Stimulated activated naive CD8-positive, alpha-beta T cell treated with anti-CD3 and anti-CD28 coated beads, Interleukin-15, Interleukin-2, amounts not matched to agents 100 U/mL and 50 U/mL, for 24 hours (primary cell): ENCODE results near the gene ADGRE2.
"Not testable (repeated sequence)": the region's sequence is repeated elsewhere in the genome, so short reads cannot be mapped to it uniquely, and the experiment has no call there.

Source experiments
- ATAC-seq: fragments of 150-1000 bp; cut with Tn5 transposase; one replicate; pipeline ENCODE4 v1.10.0; 2021
- DNase-seq: peaks from one replicate; pipeline ENCODE4 v3.0.0; 2021

The ADGRE2 gene

DNA sequence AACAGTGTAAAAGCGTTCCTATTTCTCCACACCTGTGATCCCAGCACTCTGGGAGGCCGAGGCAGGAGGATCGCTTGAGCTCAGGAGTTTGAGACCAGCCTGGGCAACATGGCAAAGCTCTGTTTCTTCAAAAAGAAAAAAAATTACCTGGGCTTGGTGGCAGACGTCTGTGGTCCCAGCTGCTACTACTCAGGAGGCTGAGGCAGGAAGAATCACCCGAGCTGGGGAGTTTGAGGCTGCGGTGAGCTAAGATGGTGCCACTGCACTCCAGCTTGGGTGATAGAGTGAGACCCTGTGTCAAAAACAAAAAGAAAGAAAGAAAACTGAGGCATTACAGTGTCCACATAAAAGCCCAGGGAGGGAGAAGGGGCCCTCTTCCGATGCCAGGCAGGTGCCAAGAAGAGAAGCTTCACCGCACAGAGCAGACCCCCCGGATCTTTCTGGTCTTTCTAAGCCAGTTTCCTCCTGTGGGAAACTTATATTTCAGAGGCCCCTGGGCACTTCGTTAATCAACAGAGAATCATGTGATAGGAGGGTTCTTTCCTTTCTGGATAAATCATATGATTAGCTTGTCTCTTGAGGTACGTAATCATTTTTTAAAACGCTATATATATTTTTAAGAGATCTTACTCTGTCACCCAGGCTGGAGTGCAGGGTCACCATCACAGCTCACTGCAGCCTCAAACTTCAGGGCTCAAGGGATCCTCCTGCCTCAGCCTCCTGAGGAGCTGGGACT lies at the start of gene ADGRE2:
ADGRE2 (minus strand) TSS at position 451 of the 736 bp plus-strand sequence. CDS start 1,804 bp downstream, outside the sequence.
- not testable (repeated sequence) for DNase-seq, ATAC-seq

DNA sequence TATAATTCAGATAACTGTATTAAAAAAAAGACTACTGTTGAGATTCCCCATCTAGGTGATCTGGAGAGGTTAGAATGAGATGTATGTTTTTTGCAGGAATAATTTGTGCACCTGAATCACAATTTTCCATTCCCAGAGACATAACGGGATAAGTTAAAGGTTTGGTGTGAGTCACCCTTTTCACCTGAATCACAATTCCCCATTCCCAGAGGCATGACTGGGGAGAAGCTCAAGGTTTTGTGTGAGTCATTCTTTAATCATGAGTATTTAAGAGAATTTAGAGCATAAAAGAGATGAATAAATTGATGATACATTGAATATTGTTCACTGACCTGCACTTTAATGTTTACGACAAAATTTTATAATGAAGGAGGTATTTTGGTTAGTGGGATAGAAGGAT lies 47.6 kb upstream of the ADGRE2 start:
- DNase-seq (no peak), ATAC-seq (no peak)

DNA sequence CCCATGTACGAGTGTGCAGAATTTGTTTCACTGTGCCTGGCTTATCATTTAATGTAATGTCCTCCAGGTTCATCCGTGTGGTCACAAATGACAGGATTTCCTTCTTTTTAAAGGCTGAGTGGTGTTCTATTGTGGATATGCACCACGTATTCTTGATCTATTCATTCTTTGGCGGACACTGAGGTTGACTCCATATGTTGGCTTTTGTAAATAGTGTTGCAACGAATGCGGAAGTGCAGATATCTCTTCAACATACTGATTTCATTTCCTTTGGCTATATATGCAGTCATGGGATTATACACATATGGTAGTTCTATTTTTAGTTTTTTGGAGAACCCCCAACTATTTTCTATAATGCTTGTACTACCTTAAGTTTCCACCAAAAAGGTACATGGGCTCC lies 43.6 kb upstream of the ADGRE2 start:
- no peak for DNase-seq
- ATAC-seq = no peak

DNA sequence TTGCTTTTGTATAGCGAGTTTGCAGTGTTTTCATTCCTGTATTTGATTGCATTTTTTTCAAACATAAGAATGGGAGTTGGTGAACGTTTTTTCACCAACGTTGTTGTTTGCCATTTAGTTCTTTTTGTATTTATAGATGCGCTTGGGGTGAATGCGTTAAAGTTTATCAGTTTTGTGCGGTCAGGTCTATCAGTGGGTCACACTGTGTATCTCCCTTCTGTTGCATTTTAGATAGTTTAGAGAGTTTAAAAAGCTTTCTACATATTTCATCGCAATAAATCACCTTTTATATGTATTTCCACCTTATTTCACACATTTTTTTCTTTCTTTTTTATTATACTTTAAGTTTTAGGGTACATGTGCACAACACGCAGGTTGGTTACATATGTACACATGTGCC lies 40.2 kb upstream of the ADGRE2 start:
- ATAC-seq (no peak), DNase-seq (no peak)

DNA sequence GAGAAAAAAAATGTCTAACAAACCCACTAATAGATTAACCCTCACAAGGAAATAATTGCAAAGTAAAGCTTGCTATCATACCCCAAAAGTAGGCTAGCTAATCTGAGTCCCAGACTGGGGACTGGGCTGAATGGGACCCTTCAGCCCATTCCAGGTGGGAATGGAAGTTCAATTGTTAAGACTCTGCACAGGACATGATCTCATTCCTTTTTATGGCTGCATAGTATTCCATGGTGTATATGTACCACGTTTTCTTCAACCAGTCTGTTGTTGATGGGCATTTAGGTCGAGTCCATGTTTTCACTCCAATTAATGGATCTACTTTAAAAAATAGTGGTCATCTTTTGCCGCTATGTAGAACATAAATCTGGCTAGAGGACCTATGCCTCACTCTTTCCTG lies 38.7 kb upstream of the ADGRE2 start:
- ATAC-seq = no peak
- DNase-seq = no peak

DNA sequence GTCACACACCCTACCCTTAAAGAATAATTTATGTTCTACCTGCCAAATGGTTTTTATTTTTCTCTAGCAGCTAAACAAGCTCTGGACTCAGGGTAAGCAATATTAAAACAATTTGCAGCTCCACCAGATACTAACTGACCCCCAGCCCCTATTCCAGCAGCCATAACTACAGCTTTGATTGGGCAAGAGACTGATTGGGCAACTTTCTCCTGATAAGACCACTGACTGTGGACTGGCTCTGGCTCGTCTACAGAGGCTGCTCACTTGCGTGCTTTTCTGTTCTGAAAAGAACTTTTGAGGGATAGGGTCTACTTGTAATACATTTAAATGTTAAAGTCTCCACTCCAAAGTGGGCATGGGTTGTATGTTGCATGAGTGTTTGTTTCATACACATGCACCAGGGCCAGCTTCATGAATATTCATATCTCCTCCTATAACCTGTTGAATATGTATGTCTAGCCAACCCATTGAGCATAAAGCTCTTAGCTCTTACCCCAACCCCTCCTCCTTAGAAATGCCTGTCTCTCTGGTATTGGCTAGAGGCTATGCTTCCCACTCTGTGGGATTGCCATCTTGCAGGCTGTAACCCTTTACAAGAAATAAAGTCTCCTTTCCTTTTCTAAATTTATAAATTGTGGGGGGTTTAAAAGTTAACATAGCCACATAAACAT lies 36.8 kb upstream of the ADGRE2 start:
- ATAC-seq (no peak), DNase-seq (no peak)

DNA sequence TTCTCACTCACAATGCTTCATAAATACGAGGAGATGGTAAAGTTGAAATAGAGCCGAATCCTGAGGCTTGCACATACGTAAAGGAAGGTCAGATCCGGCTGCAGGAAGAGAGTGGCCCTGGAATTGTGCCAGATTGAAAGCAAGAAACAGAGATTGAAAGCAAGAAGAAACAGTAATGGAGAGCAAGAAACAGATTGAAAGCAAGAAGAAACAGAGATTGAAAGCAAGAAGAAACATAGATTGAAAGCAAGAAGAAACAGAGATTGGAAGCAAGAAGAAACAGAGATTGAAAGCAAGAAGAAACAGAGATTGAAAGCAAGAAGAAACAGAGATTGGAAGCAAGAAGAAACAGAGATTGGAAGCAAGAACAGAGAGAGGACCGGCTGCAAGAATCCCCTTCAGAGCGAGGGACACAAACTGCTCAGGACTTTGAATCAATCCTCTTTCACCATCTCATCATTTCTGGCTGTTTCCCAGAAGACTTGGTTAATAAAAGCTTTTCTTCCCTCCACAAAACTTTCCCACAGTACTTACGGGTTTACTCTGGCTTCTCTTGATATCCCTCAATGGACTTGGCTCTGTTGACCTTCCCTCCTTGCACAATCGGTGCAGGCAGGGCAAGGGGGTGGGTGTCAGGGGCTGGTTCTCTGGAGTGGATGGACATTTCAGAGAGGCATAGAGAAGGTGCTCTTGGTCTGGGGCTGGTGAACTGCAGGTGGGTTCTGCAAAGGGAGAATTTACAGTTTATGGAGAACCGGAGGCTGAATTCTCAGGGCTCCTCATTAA lies 31.1 kb upstream of the ADGRE2 start:
- ATAC-seq (no peak), DNase-seq (no peak)

DNA sequence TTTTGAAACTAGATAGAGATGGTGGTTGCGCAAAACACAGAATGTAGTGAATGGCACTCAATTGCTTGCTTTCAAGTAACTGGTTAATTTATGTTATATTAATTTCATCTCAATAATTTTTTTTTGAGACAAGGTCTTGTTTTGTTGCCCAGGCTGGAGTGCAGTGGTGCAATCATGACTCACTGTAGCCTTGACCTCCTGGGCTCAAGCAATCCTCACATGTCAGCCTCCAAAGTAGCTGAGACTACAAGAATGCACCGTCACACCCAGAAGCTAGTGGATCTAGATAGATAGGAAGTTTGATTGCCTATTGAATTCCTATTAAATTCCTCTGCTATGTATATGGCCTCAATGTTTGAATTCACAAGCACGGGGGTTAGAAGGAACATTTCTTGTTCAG lies 26.4 kb upstream of the ADGRE2 start:
- ATAC-seq = no peak
- no peak for DNase-seq

DNA sequence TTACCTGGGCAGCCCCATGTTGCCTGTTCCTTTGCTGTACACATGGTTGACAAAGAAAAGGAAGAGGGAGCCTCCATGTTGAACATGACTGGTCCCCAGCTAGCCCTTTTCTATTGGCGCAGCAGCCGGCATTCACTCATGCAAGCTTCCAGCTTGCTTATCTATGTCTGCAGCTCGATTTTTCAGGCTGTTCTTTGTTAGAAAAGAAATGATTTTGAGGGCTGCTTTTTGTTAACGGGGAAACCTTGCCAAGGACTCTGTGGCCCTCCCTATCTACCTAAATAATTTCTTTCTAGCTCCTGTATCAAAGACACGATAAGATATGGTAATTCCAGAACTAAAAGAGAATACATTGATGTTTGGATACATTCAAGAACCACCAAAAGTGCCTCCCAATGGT lies 20.4 kb upstream of the ADGRE2 start:
- ATAC-seq (no peak), DNase-seq (no peak)

DNA sequence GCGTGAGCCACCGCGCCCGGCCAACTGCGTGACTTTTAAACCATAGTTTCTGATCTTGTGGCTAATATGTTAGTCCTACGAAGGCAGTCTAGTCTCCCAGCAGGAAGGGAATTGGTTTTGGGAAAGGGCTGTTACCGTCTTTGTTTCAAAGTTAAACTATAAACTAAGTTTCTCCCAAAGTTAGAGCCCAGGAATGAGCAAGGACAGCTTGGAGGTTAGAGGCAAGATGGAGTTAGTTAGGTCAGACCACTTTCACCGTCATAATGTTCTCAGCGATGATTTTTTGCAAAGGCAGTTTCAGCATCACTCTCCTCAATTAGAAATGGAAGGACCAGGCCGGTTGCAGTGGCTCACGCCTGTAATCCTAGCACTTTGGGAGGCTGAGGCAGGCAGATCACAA lies 17.7 kb upstream of the ADGRE2 start:
- ATAC-seq = no peak

DNA sequence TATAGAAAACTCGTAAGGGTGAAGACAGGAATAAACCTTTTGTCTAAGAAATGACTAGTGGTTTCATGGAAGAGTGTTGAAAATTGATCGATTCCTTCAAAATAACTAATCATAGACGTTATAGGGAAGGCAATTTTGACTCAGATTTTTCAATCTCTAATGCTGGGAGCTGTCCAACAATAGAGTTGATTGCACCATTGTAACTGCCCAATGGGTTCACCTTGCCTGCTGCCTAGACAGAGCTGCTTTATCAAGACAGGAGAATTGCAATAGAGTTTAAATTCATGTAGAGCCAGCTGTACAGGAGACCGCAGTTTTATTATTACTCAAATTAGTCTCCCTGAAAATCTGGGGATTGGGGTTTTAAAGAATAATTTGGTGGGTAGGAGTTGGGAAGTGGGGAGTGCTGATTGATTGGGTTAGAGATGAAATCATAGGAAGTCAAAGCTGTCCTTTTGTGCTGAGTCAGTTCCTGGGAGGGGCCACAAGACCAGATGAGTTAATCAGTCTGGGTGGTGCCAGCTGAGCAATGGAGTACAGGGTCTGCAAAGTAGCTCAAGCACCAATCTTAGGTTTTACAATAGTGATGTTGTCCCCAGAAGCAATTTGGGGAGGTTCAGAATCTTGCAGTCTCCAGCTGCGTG lies 16.8 kb upstream of the ADGRE2 start:
- DNase-seq = no peak
- no peak for ATAC-seq

More for the DNA sequence above, 17.7 kb upstream of the ADGRE2 start:
- DNase-seq = no peak

DNA sequence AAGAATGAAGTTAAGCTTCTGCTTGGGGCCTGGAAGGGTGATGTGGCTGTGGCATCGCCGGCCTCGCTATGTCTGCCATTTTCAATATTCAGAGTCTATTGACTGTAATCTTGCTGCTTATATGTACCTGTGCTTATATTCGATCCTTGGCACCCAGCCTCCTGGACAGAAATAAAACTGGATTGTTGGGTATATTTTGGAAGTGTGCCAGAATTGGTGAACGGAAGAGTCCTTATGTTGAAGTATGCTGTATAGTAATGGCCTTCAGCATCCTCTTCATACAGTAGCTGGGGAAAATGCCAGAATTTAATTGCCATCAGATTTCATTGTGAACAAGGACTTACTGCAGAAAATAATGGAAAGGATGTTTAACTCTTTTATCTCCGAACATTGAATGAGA lies 13.9 kb upstream of the ADGRE2 start:
- not testable (repeated sequence) for DNase-seq, ATAC-seq

DNA sequence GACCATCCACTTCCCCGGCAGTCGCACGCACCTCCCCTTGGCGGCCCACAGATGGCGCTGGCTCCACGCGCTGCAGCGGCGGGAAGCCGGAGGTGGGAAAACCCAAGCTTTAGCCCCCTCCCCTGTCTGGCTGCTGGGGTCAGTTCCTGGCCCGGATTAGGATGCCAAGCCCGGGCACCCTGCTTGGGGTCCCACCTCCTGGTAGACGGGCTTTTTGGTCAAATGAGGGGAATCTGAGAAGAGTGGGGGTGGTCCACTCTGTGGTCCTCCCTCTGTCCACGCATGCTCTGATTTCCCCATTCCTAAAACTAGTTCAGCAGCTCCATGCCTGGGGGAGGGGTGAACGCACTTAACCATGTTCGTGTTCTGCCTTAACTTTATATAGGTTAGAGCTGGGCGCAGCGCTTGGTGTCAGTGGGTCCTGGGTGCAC lies 8.1 kb upstream of the ADGRE2 start:
- DNase-seq (peak; percentile 61), ATAC-seq (no peak)

DNA sequence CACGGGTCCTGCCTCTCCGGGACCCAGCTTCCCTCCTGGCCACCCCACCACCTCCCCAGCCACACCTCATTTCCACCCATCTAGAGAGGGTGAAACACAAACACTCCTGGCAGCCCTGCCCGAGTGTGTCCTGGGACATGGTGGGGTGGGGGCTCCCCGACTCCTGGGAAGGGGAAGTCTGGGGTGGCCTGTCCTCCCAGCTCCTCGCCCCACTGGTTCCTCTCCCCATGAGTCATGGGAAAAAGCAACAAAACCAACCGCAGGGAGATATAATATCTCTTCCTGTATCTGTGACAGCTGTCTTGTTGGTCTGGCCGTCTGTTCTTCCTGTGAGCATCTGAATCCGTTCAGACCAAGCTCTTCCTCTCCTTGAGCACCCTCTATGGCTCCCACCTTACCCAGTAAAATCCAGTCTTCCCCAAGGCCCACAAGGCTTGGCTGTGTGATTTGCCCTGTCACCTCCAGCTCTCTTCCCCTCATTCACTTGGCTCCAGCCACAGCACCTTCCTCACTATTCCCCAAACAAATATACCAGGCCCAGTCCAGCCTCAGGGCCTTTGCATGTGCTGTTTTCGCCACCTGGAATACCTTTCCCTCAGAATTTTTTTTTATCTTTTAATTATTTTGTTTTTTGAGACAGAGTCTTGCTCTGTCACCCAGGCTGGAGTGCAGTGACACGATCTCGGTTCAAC lies 6.9 kb upstream of the ADGRE2 start:
- ATAC-seq (peak; percentile 73), DNase-seq (peak; percentile 46)

DNA sequence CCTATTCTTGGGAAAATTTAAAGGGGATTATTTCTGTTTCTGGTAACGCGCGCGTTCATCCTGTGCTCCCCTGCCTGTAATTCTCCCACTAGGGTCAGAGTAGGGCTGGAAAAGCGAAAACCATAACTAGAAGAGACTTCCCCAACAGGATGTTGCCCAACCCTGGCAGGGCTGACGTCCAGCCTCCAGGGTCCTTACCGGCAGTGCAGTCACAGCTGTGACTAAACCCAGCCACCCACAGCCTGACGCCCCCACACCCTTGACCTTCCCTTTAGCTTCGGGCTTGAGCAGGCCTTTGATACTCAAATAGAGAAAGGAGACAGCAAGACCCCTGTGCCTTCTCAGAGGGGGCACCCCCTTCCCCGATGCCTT lies 6.4 kb upstream of the ADGRE2 start:
- peak; percentile 84 for ATAC-seq
- peak; percentile 72 for DNase-seq

DNA sequence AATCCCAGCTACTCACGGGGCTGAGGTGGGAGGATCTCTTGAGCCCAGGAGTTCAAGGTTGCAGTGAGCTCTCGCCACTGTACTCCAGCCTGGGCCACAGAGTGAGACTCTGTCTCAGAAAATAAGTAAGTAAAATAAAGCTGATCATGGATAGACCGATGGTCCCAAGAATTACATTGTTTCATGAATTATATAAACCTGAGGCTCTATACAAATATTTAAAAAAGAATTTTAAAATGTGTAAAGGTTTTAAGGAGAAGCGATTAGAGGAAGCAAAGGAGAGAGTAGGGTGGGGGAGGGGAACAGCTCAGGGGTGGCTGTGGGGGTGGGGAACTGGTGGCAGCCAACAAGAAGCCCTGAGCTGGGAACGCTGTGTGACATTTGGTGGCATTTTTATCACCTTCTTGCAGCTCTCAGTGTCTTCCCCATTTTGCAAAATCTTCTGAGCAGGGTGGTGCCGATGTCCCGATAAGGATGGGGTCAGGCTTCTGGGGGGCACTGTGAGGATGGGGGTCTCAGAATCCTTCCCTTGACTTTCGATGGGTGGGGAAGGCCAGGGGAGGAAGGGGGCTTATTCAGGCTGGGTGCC lies 5.1 kb upstream of the ADGRE2 start:
- not testable (repeated sequence) for ATAC-seq, DNase-seq

DNA sequence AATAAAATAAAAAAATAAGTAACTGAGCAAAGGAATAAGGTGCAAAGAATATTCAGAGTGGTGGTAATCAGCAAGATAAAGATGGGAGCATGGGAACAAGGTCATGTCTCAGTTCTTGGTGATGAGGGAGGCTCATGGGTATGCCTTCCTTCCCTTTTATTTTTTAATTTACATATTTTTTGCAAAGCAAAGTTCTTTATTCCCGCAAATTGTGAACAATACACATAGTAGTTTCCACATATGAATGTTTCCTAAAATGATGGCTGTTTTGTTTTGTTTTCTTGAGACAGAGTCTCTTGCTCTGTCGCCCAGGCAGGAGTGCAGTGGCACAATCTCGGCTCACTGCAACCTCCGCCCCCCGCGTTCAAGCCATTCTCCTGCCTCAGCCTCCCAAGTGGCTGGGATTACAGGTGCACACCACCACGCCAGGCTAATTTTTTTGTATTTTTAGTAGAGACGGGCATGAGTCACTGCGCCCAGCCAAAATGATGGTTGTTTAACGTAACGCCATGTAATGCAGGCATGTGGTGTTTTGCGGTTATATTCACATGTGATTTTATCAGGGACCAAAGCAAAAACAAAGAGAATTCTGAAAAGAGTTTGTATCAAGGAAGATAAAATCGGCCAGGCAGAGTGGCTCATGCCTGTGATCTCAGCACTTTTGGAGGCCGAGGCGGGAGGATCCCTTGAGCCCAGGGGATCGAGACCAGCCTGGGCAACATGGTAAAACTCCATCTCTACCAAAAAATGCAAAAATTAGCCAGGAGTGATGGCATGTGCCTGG lies 4.5 kb upstream of the ADGRE2 start:
- DNase-seq (no peak), ATAC-seq (no peak)

DNA sequence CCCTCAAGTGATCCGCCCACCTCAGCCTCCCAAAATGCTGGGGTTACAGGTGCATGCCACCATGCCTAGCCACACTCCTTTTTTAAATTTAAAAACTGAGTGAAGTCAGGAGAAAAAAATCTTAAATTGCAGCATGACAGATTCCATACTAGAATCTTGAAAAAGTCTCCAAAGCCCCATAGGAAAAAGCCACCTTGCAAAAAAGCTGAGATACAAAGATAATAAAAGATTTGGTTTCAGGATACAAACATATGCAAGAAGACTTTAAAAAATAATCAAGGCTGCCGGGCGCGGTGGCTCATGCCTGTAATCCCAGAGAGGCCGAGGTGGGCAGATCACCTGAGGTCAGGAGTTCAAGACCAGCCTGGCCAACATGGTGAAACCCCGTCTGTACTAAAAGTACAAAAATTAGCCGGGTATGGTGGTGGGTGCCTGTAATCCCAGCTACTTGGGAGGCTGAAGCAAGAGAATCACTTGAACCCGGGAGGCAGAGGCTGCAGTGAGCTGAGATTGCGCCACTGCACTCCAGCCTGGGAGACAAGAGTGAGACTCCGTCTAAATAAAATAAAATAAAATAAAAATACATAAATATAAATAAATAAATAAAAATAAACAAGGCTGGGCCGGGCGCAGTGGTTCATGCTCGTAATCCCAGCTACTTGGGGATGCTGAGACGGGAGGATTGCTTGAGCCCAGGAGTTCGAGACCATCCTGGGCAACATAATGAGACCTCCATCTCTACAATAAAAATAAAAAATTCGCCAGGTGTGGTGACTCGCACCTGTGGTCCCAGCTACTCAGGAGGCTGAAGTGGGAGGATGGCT lies 3.6 kb upstream of the ADGRE2 start:
- not testable (repeated sequence) for ATAC-seq, DNase-seq

DNA sequence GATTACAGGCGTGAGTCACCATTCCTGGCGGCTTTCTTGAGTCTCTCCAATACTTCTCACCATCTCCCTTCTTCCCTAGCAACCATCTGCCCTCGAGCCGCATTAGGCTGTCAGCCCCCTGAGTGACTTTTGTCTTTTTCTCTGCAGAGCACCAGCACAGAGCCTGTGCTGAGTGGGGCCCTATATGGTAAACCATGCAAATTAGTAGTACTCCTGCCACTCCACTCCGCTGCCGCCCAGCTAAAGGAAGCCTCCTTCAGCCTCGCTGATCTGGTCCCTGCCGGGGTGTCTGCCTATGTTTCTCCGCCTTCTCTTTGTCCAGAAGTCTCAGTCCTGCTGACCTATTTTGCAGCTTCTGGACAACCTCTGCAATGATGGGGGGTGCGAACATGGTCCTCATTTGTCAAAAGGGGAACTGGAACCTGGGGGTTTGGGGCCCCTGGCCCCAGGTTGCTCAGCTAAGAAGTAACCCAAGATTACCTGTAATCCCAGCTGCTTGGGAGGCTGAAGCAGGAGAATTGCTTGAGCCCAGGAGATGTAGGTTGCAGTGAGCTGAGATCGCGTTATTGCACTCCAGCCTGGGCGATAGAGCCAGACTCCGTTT lies 2.4 kb upstream of the ADGRE2 start:
- DNase-seq, ATAC-seq: not testable (repeated sequence)
